Mesenchymal stem cell (in vitro differentiated cells and primary cell): ENCODE measurements around the gene MICAL3.

Source experiments
- DNase-seq: peaks from one replicate; pipeline ENCODE4 v3.0.0-alpha.2; 2013
- H2AFZ ChIP-seq: one replicate; pipeline ENCODE4 v1.6.1; 2013; ENCODE audit warnings: low read depth, mild to moderate bottlenecking, control low read depth, inconsistent platforms, low read length, moderate library complexity
- H2AK5ac ChIP-seq: 2 replicates; pipeline ENCODE4 v1.6.1; 2013; ENCODE audit warnings: low read length, moderate library complexity, mild to moderate bottlenecking, inconsistent platforms; ENCODE audit not compliant: severe bottlenecking
- H2BK120ac ChIP-seq: one replicate; pipeline ENCODE4 v1.6.1; 2013; ENCODE audit warnings: low read depth, mild to moderate bottlenecking, inconsistent platforms, low read length, moderate library complexity
- H2BK12ac ChIP-seq, 2 experiments: one replicate each; pipeline ENCODE4 v1.6.1; 2013; ENCODE audit warnings: inconsistent platforms in 2 of 2, low read length in 2 of 2, mild to moderate bottlenecking in 2 of 2, moderate library complexity in 2 of 2, control low read depth in 1 of 2
- H2BK15ac ChIP-seq: one replicate; pipeline ENCODE4 v1.6.1; 2013; ENCODE audit warnings: mild to moderate bottlenecking, low read depth, inconsistent platforms; ENCODE audit not compliant: poor library complexity, severe bottlenecking
- H2BK5ac ChIP-seq: 2 replicates; pipeline ENCODE4 v1.6.1; 2013; ENCODE audit warnings: low read depth, mild to moderate bottlenecking, low read length, control low read depth, inconsistent platforms; ENCODE audit not compliant: poor library complexity, severe bottlenecking
- H3K14ac ChIP-seq, 2 experiments: one replicate each; pipeline ENCODE4 v1.6.1; 2013; ENCODE audit warnings: inconsistent platforms in 2 of 2, low read length in 2 of 2, control low read depth in 1 of 2, mild to moderate bottlenecking in 1 of 2, moderate library complexity in 1 of 2
- H3K18ac ChIP-seq, 2 experiments: one replicate each; pipeline ENCODE4 v1.6.1; 2013; ENCODE audit warnings: inconsistent platforms in 2 of 2, low read length in 2 of 2, control low read depth in 1 of 2, low read depth in 1 of 2, mild to moderate bottlenecking in 1 of 2
- H3K23ac ChIP-seq, 2 experiments: one replicate each; pipeline ENCODE4 v1.6.1; 2013; ENCODE audit warnings: inconsistent platforms in 2 of 2, low read length in 2 of 2, mild to moderate bottlenecking in 2 of 2, moderate library complexity in 2 of 2, control low read depth in 1 of 2
- H3K27ac ChIP-seq: 2 replicates; pipeline ENCODE4 v1.5.1; 2013; ENCODE audit warnings: mild to moderate bottlenecking, moderate library complexity, low read length, control low read depth, inconsistent platforms; ENCODE audit not compliant: poor library complexity, severe bottlenecking
- H3K27me3 ChIP-seq, 2 experiments: 2 replicates each; pipeline versions ENCODE4 v1.6.1 to v1.7.0; 2013; ENCODE audit warnings: low read length in 2 of 2, mild to moderate bottlenecking in 2 of 2, moderate library complexity in 2 of 2, control low read depth in 1 of 2, inconsistent platforms in 1 of 2; ENCODE audit not compliant: control insufficient read depth in 1 of 2, insufficient read depth in 1 of 2
- H3K36me3 ChIP-seq, 2 experiments: 2 replicates each; pipeline versions ENCODE4 v1.6.1 to v1.7.0; 2013; ENCODE audit warnings: low read length in 2 of 2, control low read depth in 1 of 2, inconsistent platforms in 1 of 2, low read depth in 1 of 2, mild to moderate bottlenecking in 1 of 2; ENCODE audit not compliant: insufficient read depth in 2 of 2, control insufficient read depth in 1 of 2
- H3K4ac ChIP-seq, 2 experiments: one replicate each; pipeline ENCODE4 v1.6.1; 2013; ENCODE audit warnings: inconsistent platforms in 2 of 2, low read length in 2 of 2, mild to moderate bottlenecking in 2 of 2, moderate library complexity in 2 of 2, control low read depth in 1 of 2, low read depth in 1 of 2
- H3K4me1 ChIP-seq: 2 replicates; pipeline ENCODE4 v1.6.1; 2013; ENCODE audit warnings: low read depth, low read length, control low read depth; ENCODE audit not compliant: control insufficient read depth, insufficient read depth
- H3K4me2 ChIP-seq: 2 replicates; pipeline ENCODE4 v1.6.1; 2013; ENCODE audit warnings: low read length, mild to moderate bottlenecking, inconsistent platforms; ENCODE audit not compliant: poor library complexity, severe bottlenecking
- H3K4me3 ChIP-seq, 2 experiments: 2 replicates each; pipeline versions ENCODE4 v1.5.1 to v1.7.0; 2013; ENCODE audit warnings: low read length in 2 of 2, mild to moderate bottlenecking in 2 of 2, control low read depth in 1 of 2, low read depth in 1 of 2; ENCODE audit not compliant: insufficient read depth in 1 of 2
- H3K79me1 ChIP-seq: replicated peaks from 2 replicates; pipeline ENCODE4 v1.6.1; 2013; ENCODE audit warnings: mild to moderate bottlenecking, control low read depth, low read length, inconsistent platforms; ENCODE audit not compliant: poor library complexity, severe bottlenecking
- H3K9ac ChIP-seq: 2 replicates; pipeline ENCODE4 v1.7.0; 2013; ENCODE audit warnings: mild to moderate bottlenecking, low read length, moderate library complexity
- H3K9me3 ChIP-seq: 2 replicates; pipeline ENCODE4 v1.7.0; 2013; ENCODE audit warnings: mild to moderate bottlenecking, low read length; ENCODE audit not compliant: control insufficient read depth
- H4K8ac ChIP-seq: one replicate; pipeline ENCODE4 v1.6.1; 2013; ENCODE audit warnings: inconsistent platforms, mild to moderate bottlenecking, low read length, moderate library complexity
- H4K91ac ChIP-seq: one replicate; pipeline ENCODE4 v1.6.1; 2013; ENCODE audit warnings: mild to moderate bottlenecking, low read length, inconsistent platforms
- WGBS: methylation state at CpG from one replicate; pipeline ENCODE4 v1.1.7; 2013; ENCODE audit warnings: mixed read lengths; 5-methylcytosine and 5-hydroxymethylcytosine counted together

The MICAL3 gene

GRCh38 chr22:17835256-17835655, 189.1 kb downstream of the MICAL3 start:
- no peak overlapping the region for H3K4me3 ChIP-seq
- H3K27me3 ChIP-seq: no peaks in the 10 kb centered on the region
- no peaks in the 10 kb centered on the region for H3K9me3 ChIP-seq
- H2BK15ac ChIP-seq: no peak overlapping the region
- H4K8ac ChIP-seq: no peak overlapping the region
- no peak overlapping the region for H2AK5ac ChIP-seq
- H3K36me3 ChIP-seq: peaks cover 28 to 82% of the 10 kb centered on the region in 2 experiments
- H4K91ac ChIP-seq: no peak overlapping the region
- H3K14ac ChIP-seq: no peak overlapping the region
- H3K23ac ChIP-seq: no peak overlapping the region
- H2BK120ac ChIP-seq: no peak overlapping the region
- DNase-seq: no peak
- no peak overlapping the region for H3K27ac ChIP-seq
- H2BK12ac ChIP-seq: no peak overlapping the region
- H3K4ac ChIP-seq: no peak overlapping the region
- H3K4me1 ChIP-seq: peaks cover 3% of the 10 kb centered on the region
- peaks cover 31% of the 10 kb centered on the region for H3K79me1 ChIP-seq
- no peak overlapping the region for H3K4me2 ChIP-seq
- H2BK5ac ChIP-seq: no peak overlapping the region
- H3K9ac ChIP-seq: no peak overlapping the region
- H3K18ac ChIP-seq: no peak overlapping the region
- H2AFZ ChIP-seq: no peak overlapping the region
- 98% methylated on average over 5 of the region's 6 CpGs for WGBS

- Histone ChIP-seq H2BK120ac (no peak overlapping the region), H3K27ac (no peak overlapping the region), H3K4me3 (no peak overlapping the region), H3K9me3 (no peaks in the 10 kb centered on the region), H2AFZ (no peak overlapping the region), H2AK5ac (no peak overlapping the region), H3K4me2 (no peak overlapping the region), H3K36me3 (peaks cover 25 to 86% of the 10 kb centered on the region in 2 experiments), H2BK15ac (no peak overlapping the region), H4K8ac (no peak overlapping the region), H3K23ac (no peak overlapping the region), H4K91ac (no peak overlapping the region), H3K4me1 (peaks cover 3% of the 10 kb centered on the region), H2BK12ac (no peak overlapping the region), H3K18ac (no peak overlapping the region), H3K4ac (no peak overlapping the region), H3K27me3 (no peaks in the 10 kb centered on the region), H2BK5ac (no peak overlapping the region), H3K79me1 (peaks cover 33% of the 10 kb centered on the region), H3K9ac (no peak overlapping the region), H3K14ac (no peak overlapping the region)
- WGBS: 98% methylated on average over 12 of the region's 12 CpGs
- DNase-seq: no peak
These were observed 190.9 kb downstream of the MICAL3 start for GRCh38 chr22:17833489-17833888.

DNA sequence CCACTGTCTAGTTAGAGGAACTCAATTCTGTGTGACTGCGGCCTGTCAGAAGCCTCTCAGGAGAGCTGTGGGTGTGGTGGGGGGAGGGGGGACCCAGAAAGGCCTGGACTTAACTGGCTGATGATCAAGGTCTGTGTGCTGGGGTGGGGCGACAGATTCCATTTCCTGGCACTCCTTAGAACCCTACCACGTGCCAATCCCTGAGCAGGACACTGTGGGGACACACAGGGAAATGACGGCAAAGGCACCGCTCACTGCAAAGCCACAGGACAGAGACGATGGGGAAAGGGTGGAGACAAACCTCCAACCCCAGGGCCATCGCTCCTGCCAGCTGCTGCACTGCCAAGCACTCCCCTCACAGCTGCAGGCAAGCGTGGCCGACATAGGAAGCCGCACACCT, 191.7 kb downstream of the MICAL3 start:
- peaks cover 3% of the 10 kb centered on the region for H3K4me1 ChIP-seq
- H3K27ac ChIP-seq: no peak overlapping the region
- H3K9ac ChIP-seq: peak overlapping the region; percentile 79
- H2AFZ ChIP-seq: no peak overlapping the region
- H3K4me2 ChIP-seq: no peak overlapping the region
- no peaks in the 10 kb centered on the region for H3K27me3 ChIP-seq
- H2BK5ac ChIP-seq: no peak overlapping the region
- H3K14ac ChIP-seq: no peak overlapping the region
- no peak overlapping the region for H4K91ac ChIP-seq
- no peak overlapping the region for H2BK120ac ChIP-seq
- no peak overlapping the region for H3K4me3 ChIP-seq
- no peak overlapping the region for H3K18ac ChIP-seq
- H3K79me1 ChIP-seq: peaks cover 33% of the 10 kb centered on the region
- H3K23ac ChIP-seq: no peak overlapping the region
- H3K9me3 ChIP-seq: no peaks in the 10 kb centered on the region
- H4K8ac ChIP-seq: no peak overlapping the region
- no peak overlapping the region for H2AK5ac ChIP-seq
- no peak overlapping the region for H2BK12ac ChIP-seq
- WGBS: 93% methylated on average over 10 of the region's 10 CpGs
- no peak overlapping the region for H2BK15ac ChIP-seq
- no peak for DNase-seq
- peaks cover 27 to 86% of the 10 kb centered on the region in 2 experiments for H3K36me3 ChIP-seq
- H3K4ac ChIP-seq: no peak overlapping the region

- Histone ChIP-seq H3K79me1 (peaks cover 40% of the 10 kb centered on the region), H4K8ac (no peak overlapping the region), H3K4me3 (peak overlapping the region in 1 of 2 experiments; percentile 71), H2AK5ac (no peak overlapping the region), H2BK15ac (no peak overlapping the region), H3K9ac (peak overlapping the region; percentile 79), H4K91ac (no peak overlapping the region), H3K18ac (no peak overlapping the region), H2BK12ac (no peak overlapping the region), H3K4me1 (peaks cover 1% of the 10 kb centered on the region), H2AFZ (no peak overlapping the region), H3K14ac (no peak overlapping the region), H2BK5ac (no peak overlapping the region), H3K9me3 (no peaks in the 10 kb centered on the region), H2BK120ac (no peak overlapping the region), H3K27me3 (no peaks in the 10 kb centered on the region), H3K4me2 (no peak overlapping the region), H3K4ac (no peak overlapping the region), H3K36me3 (peaks cover 22 to 86% of the 10 kb centered on the region in 2 experiments), H3K27ac (no peak overlapping the region), H3K23ac (no peak overlapping the region)
- WGBS: 86% methylated on average over 13 of the region's 17 CpGs
- DNase-seq: no peak
These were observed 192.7 kb downstream of the MICAL3 start for GRCh38 chr22:17831501-17832251.
